RWPE2 (cell line): Measurements from ENCODE around the gene TLL2.
A peak's percentile ranks its signal among the peaks of the same experiment; 100 is the strongest.

ENCODE experiments used
- ATAC-seq: fragments of 200-7000 bp; cut with Tn5 transposase; 3 replicates; pipeline ENCODE4 v1.9.1; 2021; ENCODE audit warnings: low read depth
- DNase-seq: peaks from one replicate; pipeline ENCODE4 v3.0.0-alpha.2; 2020; ENCODE audit warnings: low spot score
- H3K27ac ChIP-seq: fragments of 450-650 bp; 2 replicates; pipeline ENCODE4 v1.5.1; 2017; ENCODE audit warnings: mild to moderate bottlenecking; ENCODE audit not compliant: poor library complexity, severe bottlenecking
- H3K27me3 ChIP-seq: fragments of 250-450 bp; sonication (Bioruptor Pico); 2 replicates; pipeline ENCODE4 v1.5.1; 2021; ENCODE audit warnings: mild to moderate bottlenecking, moderate library complexity; ENCODE audit not compliant: insufficient read depth, poor library complexity, severe bottlenecking
- H3K36me3 ChIP-seq: fragments of 250-450 bp; sonication (Bioruptor Pico); 2 replicates; pipeline ENCODE4 v1.5.1; 2020; ENCODE audit warnings: low read depth, mild to moderate bottlenecking, moderate library complexity
- H3K4me1 ChIP-seq: fragments of 250-450 bp; sonication (Bioruptor Pico); 2 replicates; pipeline ENCODE4 v1.5.1; 2021; ENCODE audit warnings: mild to moderate bottlenecking, moderate library complexity; ENCODE audit not compliant: insufficient read depth, poor library complexity, severe bottlenecking
- H3K4me3 ChIP-seq: fragments of 250-450 bp; sonication (Bioruptor Pico); 2 replicates; pipeline ENCODE4 v1.5.1; 2021; ENCODE audit warnings: mild to moderate bottlenecking, moderate library complexity; ENCODE audit not compliant: severe bottlenecking
- H3K9me3 ChIP-seq: fragments of 250-450 bp; sonication (Bioruptor Pico); 2 replicates; pipeline ENCODE4 v1.5.1; 2021; ENCODE audit warnings: mild to moderate bottlenecking, moderate library complexity; ENCODE audit not compliant: severe bottlenecking
- TF ChIP-seq, protein P1 (sequence below): fragments of 450-650 bp; IDR thresholded peaks from one replicate; pipeline ENCODE4 v1.5.1; 2017; ENCODE audit warnings: mild to moderate bottlenecking, moderate library complexity; ENCODE audit not compliant: poor library complexity, severe bottlenecking

The TLL2 gene

DNA sequence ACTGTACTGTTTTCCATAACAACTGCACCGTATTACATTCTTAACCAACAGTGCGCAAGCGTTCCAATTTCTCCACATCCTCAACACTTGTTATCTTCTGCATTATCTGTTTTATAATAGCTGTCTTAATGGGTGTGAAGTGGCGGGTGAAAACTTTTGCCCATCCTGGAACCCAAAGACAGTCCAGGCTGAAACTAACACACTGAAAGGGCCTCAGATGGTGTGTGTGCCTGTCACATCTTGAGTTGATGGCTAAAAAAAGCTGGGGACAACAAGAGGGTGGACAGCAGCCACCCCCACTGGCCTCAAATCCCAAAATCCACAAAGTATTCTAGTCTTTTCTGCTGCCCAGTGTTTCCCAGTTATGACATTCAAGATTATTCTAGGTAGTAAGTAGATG lies 174.3 kb downstream of the TLL2 start:
- TF ChIP-seq, protein P1, sequence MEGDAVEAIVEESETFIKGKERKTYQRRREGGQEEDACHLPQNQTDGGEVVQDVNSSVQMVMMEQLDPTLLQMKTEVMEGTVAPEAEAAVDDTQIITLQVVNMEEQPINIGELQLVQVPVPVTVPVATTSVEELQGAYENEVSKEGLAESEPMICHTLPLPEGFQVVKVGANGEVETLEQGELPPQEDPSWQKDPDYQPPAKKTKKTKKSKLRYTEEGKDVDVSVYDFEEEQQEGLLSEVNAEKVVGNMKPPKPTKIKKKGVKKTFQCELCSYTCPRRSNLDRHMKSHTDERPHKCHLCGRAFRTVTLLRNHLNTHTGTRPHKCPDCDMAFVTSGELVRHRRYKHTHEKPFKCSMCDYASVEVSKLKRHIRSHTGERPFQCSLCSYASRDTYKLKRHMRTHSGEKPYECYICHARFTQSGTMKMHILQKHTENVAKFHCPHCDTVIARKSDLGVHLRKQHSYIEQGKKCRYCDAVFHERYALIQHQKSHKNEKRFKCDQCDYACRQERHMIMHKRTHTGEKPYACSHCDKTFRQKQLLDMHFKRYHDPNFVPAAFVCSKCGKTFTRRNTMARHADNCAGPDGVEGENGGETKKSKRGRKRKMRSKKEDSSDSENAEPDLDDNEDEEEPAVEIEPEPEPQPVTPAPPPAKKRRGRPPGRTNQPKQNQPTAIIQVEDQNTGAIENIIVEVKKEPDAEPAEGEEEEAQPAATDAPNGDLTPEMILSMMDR: no peak
- no peak overlapping the region for H3K27ac ChIP-seq
- H3K4me1 ChIP-seq: no peaks in the 10 kb centered on the region
- ATAC-seq (no peak), DNase-seq (no peak)
- H3K4me3 ChIP-seq: no peak overlapping the region
- no peaks in the 10 kb centered on the region for H3K36me3 ChIP-seq
- H3K27me3 ChIP-seq: no peaks in the 10 kb centered on the region
- H3K9me3 ChIP-seq: no peaks in the 10 kb centered on the region

DNA sequence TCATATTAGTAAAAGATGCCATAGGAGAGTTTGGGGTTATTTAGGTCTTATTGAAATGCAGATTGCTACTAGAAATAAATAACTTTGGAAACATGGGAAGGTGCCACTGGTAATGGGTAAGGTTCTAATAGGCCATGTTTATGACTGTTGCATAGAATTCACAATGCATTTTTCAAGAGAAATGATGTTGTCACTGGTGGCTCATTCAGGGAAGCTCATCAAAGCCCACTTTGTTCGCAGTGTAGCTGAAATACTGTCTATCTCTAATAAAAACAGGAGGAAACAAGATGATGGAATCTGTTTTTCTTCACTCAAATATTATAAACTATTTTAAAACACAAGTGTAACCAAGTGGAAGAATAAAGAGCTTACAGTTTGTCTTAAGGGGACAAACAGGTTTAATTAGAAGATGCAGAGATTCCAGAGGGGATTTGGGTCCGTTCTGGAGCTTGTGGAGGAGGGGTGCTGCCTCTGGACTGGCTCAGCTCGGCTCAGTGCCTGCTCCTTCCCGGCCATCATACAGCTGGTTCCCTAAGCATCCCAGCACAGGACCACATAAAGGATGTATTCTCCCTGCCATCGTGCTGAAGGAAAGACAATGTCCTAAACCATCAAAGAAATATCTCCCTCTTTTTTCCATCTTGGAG lies 175.3 kb downstream of the TLL2 start:
- Histone ChIP-seq H3K36me3 (no peaks in the 10 kb centered on the region), H3K4me1 (no peaks in the 10 kb centered on the region), H3K27ac (no peak overlapping the region), H3K9me3 (no peaks in the 10 kb centered on the region), H3K4me3 (no peak overlapping the region), H3K27me3 (no peaks in the 10 kb centered on the region)
- no peak for ATAC-seq
- TF ChIP-seq, protein P1: no peak
- DNase-seq: no peak

DNA sequence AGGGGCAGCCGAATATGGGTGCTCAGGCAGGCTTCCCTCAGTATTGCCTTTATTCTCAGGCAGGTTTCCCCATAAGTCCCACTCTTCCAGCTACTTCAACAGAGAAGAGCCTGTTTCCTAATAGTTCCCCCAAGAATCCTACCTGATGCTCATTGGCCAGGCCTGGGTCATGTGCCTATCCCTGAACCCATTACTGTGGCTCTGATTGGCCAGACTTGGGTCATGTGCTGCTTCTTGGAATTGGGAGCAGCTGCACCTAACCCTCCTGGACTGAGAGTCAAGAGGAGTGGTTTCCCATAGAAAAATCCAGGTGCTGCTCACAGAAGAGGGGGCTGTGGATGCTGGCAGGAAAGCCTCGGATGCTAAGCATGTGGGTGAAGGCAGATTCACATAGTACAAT lies 176.6 kb downstream of the TLL2 start:
- H3K36me3 ChIP-seq: no peaks in the 10 kb centered on the region
- TF ChIP-seq, protein P1: no peak

DNA sequence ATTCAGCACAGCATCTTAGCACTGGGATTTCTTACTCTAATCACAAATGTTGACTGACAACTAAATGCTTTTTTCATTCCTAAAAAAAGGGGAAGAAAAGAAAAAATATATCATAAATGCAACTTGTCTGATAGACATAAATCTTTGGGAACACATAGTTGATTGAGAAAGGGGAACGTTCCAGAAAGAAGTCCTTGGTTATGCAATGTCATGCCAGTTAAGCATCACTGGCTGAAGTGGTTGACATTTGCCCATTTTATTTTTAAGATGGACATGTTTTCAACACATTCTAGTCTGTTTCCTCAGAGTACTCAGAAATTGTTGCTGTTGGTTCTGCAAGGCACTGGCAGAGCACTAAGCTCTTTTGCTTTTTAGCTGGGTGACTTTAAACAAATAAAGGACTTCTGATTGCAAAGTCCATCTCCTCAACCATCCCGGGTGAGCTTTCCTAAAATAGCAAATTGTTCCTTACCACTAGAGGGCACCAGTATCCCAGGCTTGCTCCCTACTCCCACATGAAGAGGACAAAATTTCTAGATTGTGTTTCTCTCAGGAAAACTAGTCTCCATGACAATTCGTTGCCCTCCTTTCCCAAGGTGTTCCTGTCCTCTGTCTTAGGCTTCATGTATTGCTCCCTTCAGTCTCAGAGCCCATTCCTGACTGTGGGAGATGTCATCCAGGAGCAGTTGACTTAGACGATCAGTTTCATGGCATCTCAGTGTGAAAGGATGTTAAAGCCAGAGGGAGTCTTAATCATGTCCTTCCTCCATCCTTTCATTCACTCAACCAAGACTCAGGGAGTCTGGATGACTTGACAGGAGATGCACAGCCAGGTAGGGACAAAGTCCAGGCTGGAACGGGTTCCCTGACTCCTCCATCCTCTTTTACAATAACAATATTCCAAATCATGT lies 178.9 kb downstream of the TLL2 start:
- TF ChIP-seq, protein P1: peak; percentile 85
- no peaks in the 10 kb centered on the region for H3K36me3 ChIP-seq
- DNase-seq: no peak
- ATAC-seq: peak; percentile 62; the same call in 2 of the 3 replicates
- H3K9me3 ChIP-seq: no peaks in the 10 kb centered on the region
- H3K4me3 ChIP-seq: no peak overlapping the region
- no peaks in the 10 kb centered on the region for H3K27me3 ChIP-seq
- H3K4me1 ChIP-seq: no peaks in the 10 kb centered on the region
- H3K27ac ChIP-seq: no peak overlapping the region

More for the DNA sequence above, 176.6 kb downstream of the TLL2 start:
- Histone ChIP-seq H3K9me3 (no peaks in the 10 kb centered on the region), H3K4me1 (no peaks in the 10 kb centered on the region), H3K4me3 (no peak overlapping the region), H3K27ac (no peak overlapping the region), H3K27me3 (no peaks in the 10 kb centered on the region)
- ATAC-seq: no peak
- DNase-seq: no peak
